Parathyroid adenoma (tissue), 2 donors: ENCODE data around the gene CDH4.

Source experiments
- H2AFZ ChIP-seq: fragments of 300-600 bp; sonication (generic); one replicate; pipeline ENCODE4 v1.7.0; 2017; ENCODE audit warnings: antibody characterized with exemption, mild to moderate bottlenecking
- H3K27ac ChIP-seq: fragments of 300-600 bp; sonication (generic); one replicate; pipeline ENCODE4 v1.7.0; 2017
- H3K27me3 ChIP-seq: fragments of 300-600 bp; sonication (generic); one replicate; pipeline ENCODE4 v1.7.0; 2017; ENCODE audit warnings: low read length; ENCODE audit not compliant: control insufficient read depth, insufficient read depth
- H3K36me3 ChIP-seq: fragments of 300-600 bp; sonication (generic); one replicate; pipeline ENCODE4 v1.7.0; 2017; ENCODE audit warnings: low read length; ENCODE audit not compliant: control insufficient read depth, insufficient read depth
- H3K4me1 ChIP-seq: fragments of 300-600 bp; sonication (generic); one replicate; pipeline ENCODE4 v1.7.0; 2017; ENCODE audit warnings: control low read depth
- H3K4me2 ChIP-seq: fragments of 300-600 bp; sonication (generic); one replicate; pipeline ENCODE4 v1.7.0; 2017; ENCODE audit warnings: low read length
- H3K4me3 ChIP-seq: fragments of 300-600 bp; sonication (generic); one replicate; pipeline ENCODE4 v1.7.0; 2017; ENCODE audit warnings: low read depth, low read length
- H3K79me2 ChIP-seq: fragments of 300-600 bp; sonication (generic); one replicate; pipeline ENCODE4 v1.7.0; 2017; ENCODE audit warnings: control low read depth
- H3K9ac ChIP-seq: fragments of 300-600 bp; sonication (generic); one replicate; pipeline ENCODE4 v1.7.0; 2017; ENCODE audit warnings: mild to moderate bottlenecking
- H3K9me3 ChIP-seq: fragments of 300-600 bp; sonication (generic); one replicate; pipeline ENCODE4 v1.7.0; 2017; ENCODE audit warnings: low read length; ENCODE audit not compliant: control insufficient read depth
- TF ChIP-seq, protein P1 (sequence below): fragments of 300-600 bp; sonication (generic); IDR thresholded peaks from one replicate; pipeline ENCODE4 v1.7.0; 2017; ENCODE audit warnings: antibody characterized with exemption, mild to moderate bottlenecking
- donor health status: primary hyperparathyroidism.

CDH4 gene

DNA sequence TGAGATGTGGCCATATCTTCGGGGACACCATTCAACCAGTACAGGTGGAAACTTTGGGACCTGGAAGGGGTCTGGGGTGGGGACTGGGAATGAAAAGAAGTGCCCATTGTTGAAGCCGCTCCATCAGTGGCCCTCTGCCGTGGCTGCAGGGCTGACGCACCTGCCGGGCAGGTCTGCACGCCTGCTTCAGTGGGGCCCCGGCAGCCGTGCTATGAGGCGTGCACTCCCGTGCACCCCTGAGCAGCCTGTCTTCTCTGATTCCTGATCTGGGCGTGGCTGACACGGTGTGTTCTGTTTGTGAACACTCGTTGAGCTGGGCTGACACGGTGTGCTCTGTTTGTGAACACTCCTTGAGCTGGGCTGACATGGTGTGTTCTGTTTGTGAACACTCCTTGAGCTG is 657.8 kb downstream of the CDH4 start:
- Histone ChIP-seq H3K27ac (no peak overlapping the region), H3K4me2 (no peak overlapping the region), H3K4me3 (no peak overlapping the region), H2AFZ (no peak overlapping the region), H3K9ac (no peak overlapping the region), H3K4me1 (no peaks in the 10 kb centered on the region), H3K27me3 (no peaks in the 10 kb centered on the region), H3K36me3 (no peaks in the 10 kb centered on the region), H3K9me3 (no peaks in the 10 kb centered on the region), H3K79me2 (no peaks in the 10 kb centered on the region)
- TF ChIP-seq, protein P1, sequence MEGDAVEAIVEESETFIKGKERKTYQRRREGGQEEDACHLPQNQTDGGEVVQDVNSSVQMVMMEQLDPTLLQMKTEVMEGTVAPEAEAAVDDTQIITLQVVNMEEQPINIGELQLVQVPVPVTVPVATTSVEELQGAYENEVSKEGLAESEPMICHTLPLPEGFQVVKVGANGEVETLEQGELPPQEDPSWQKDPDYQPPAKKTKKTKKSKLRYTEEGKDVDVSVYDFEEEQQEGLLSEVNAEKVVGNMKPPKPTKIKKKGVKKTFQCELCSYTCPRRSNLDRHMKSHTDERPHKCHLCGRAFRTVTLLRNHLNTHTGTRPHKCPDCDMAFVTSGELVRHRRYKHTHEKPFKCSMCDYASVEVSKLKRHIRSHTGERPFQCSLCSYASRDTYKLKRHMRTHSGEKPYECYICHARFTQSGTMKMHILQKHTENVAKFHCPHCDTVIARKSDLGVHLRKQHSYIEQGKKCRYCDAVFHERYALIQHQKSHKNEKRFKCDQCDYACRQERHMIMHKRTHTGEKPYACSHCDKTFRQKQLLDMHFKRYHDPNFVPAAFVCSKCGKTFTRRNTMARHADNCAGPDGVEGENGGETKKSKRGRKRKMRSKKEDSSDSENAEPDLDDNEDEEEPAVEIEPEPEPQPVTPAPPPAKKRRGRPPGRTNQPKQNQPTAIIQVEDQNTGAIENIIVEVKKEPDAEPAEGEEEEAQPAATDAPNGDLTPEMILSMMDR, result no peak

- Histone ChIP-seq H3K9ac (no peak overlapping the region), H2AFZ (no peak overlapping the region)
- TF ChIP-seq, protein P1, result no peak
Observed at GRCh38 chr20:61911824-61912223, 659.8 kb downstream of the CDH4 start.

DNA sequence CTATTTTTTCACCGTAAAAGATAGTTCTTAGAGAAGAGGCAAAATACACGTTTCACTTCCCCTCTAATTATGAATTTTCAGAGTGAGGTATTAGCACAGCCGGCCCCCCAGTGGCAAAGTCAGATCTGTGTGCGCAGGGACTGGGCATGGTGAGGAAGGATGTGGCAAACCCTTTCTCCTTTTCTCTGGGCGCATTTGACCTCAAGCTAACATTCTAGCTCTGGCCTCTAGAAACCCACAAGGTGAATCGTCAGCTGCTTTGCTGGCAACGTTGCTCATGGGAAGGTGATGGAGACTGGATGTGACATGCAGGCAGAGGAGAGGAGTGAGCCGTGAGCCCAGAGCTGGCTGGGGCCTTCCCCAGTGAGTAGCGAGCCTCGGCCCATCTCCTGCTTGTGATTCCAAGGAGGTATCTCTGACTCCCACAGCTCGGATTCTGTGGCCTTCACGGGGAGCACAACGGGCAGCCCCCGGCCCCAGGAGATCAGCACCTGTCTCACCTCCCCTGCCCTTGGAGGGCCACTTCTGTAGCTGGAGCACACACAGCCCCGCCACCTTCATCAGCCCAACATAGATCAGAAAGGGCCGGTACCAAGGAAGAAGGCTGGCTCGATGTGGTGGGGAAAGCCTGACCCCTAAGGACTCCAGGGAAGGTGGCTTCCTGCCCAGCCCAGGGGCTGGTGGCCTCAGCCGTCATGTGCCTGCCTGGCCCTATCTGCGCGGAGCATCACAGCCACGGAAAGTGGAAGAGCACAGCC is 660.8 kb downstream of the CDH4 start:
- TF ChIP-seq, protein P1, result no peak

More at GRCh38 chr20:61911824-61912223, 659.8 kb downstream of the CDH4 start:
- Histone ChIP-seq H3K4me3 (no peak overlapping the region), H3K4me2 (no peak overlapping the region), H3K4me1 (no peaks in the 10 kb centered on the region), H3K9me3 (no peaks in the 10 kb centered on the region), H3K79me2 (no peaks in the 10 kb centered on the region), H3K27me3 (peaks cover 3% of the 10 kb centered on the region), H3K36me3 (no peaks in the 10 kb centered on the region), H3K27ac (no peak overlapping the region)

DNA sequence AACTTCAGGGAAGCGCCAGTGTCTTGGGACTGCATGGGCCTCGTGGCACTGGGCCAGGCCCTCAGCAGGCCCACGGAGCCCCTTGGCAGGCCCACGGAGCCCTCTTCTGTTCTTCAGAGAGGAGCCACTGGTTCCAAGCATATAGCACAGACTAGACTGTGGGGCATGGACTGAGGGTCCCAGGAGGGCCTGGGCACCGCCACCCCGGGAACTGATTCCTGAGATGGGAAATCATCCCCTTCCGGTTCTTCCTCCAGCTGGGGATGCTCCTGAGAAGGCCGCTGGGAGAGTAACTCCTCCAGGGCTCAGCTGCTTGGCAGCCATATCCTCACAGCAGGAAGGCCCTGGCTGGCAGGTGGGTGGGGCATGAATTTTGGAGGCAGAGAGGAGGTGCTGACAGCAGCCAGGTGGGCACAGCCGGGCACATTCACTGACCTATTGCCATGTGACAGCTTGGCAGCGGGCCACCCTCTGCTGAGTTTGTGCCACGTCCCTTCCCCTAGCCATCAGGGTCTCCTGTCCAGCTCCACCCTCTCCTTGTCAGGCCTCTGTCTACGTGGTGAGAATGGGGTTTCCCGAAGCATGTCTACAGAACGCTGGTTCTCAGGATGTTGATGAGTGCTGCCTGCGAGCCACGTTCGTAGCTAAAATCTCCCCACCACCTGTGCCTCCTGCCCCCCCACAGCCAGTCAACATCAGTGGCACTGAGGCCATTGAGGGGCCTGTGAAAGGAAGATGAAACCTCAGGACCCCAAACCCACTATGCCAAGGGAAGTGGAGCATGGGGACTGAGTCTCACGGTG is 661.6 kb downstream of the CDH4 start:
- peaks cover 3% of the 10 kb centered on the region for H3K27me3 ChIP-seq

More for the DNA sequence above, 660.8 kb downstream of the CDH4 start:
- H3K9me3 ChIP-seq, result no peaks in the 10 kb centered on the region
- H3K36me3 ChIP-seq, result no peaks in the 10 kb centered on the region
- no peak overlapping the region for H3K27ac ChIP-seq
- no peaks in the 10 kb centered on the region for H3K79me2 ChIP-seq
- no peak overlapping the region for H3K4me3 ChIP-seq
- no peak overlapping the region for H3K9ac ChIP-seq
- H3K4me1 ChIP-seq, result no peaks in the 10 kb centered on the region
- peaks cover 3% of the 10 kb centered on the region for H3K27me3 ChIP-seq
- H3K4me2 ChIP-seq, result no peak overlapping the region
- no peak overlapping the region for H2AFZ ChIP-seq

More for the DNA sequence above, 661.6 kb downstream of the CDH4 start:
- Histone ChIP-seq H3K79me2 (no peaks in the 10 kb centered on the region), H3K9ac (no peak overlapping the region), H3K4me1 (no peaks in the 10 kb centered on the region), H3K36me3 (no peaks in the 10 kb centered on the region), H3K9me3 (no peaks in the 10 kb centered on the region), H3K4me3 (no peak overlapping the region), H3K27ac (no peak overlapping the region), H3K4me2 (no peak overlapping the region), H2AFZ (no peak overlapping the region)
- TF ChIP-seq, protein P1, result no peak
